NCI-H1048 (cell line): ENCODE data around the gene FAM237B.
A peak's percentile ranks its signal among the peaks of the same experiment; 100 is the strongest.
"Not testable (repeated sequence)": the region's sequence is repeated elsewhere in the genome, so short reads cannot be mapped to it uniquely, and the experiment has no call there.

Experiments used
- DNase-seq: peaks from one replicate; lab custom pipeline; 2025; lab: John Stamatoyannopoulos, UW

FAM237B gene

DNA sequence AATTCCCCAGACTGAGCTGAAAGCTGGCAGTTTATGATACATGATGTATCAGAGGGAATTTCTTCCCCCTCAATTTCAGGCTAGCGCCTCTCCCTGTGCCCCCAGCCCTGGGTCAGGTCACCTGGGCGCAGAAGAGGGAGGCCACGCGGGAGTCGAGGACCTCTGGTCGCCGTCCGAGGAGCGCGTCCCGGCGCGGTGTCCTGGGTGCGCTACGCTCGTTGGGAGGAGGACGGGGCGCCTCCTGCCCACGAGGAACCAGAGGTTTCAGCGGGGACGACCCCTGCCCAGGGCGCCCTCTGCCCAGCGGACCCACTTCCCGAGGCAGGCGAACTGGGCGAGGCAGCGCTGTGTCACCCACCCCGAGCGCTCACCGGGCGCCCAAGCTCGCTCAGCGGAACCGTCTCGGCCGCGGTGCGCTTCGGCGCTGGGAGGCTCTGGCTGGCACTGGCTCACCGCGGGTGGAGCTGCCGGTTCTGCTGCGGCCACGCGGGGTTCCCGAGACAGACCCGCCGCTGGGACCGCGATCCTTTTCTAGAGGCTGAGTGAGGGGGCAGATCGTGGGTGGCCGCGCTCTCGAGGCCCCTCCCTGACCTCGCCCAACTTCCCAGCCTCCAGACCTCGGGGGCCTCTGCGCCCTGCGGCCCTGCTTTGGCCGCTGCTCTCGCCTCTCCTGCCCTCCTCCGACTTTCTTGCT, at the start of gene FAM237B:
Gene FAM237B (minus strand): TSS at position 504 of the 694 bp plus-strand sequence. CDS start 1,556 bp downstream, outside the sequence.
- DNase-seq: no peak

DNA sequence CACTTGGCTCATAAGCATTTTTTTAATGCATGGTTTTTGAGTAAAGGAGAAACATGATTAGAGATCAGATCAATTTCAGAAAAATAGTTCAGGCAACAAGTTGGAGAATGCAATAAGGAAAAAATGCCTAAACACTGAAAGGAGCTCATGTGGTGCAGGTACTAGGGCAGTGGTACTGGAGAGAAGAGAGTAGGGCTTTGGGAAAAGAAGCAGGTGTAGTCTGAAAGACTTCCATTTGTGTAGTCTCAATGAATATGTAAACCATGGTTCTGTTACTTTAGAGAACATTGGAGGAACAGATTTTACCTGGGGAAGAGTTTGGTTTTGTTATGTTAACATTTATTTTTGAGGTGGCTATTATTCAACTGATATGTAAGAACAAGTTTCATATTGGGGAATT, 30.9 kb upstream of the FAM237B start:
- no peak for DNase-seq

DNA sequence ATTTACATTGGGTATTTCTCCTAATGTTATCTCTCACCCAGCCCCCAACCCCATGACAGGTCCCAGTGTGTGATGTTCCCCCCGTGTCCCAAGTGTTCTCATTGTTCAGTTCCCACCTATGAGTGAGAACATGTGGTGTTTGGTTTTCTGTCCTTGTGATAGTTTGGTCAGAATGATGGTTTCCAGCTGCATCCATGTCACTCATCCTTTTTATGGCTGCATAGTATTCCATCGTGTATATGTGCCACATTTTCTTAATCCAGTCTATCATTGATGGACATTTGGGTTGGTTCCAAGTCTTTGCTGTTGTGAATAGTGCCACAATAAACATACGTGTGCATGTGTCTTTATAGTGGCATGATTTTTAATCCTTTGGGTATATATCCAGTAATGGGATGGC, 28.9 kb upstream of the FAM237B start:
- DNase-seq: not testable (repeated sequence)

DNA sequence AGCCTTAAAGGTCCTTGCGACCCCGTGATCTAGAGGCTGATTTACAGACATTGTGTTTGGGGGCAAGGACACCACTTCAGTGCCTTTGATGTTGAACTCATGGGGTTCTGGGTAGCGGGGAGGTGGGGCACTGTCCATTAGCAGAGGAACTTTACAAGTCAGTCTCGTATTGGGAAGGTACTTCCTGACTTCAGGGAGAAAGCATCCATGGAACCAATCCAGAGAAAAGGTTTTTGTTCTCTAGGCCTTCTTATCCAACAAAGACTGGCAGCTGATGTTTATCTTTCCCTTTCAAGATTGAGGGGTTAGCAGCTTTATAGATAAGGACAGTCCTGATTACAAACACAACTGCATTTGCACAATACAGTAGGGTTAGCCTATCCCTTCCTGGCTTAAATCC, 28.2 kb upstream of the FAM237B start:
- DNase-seq: no peak

DNA sequence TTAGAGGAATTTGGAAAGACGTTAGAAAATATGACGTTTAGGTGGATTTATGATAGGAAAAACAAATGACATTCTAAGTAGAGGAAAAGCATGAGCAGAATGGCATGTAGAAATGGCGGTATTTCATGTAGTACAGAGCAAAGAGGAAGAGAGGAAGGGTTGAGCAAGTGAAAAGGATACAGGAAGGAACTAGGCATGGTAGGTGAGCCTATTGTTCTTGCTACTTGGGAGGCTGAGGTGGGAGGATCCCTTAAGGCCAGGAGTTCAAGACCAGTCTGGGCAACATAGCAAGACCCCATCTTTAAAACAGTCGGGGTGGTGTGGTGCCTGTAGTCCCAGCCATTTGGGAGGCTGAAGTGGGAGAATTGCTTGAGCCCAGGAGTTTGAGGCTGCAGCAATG, 26.7 kb upstream of the FAM237B start:
- DNase-seq: no peak

DNA sequence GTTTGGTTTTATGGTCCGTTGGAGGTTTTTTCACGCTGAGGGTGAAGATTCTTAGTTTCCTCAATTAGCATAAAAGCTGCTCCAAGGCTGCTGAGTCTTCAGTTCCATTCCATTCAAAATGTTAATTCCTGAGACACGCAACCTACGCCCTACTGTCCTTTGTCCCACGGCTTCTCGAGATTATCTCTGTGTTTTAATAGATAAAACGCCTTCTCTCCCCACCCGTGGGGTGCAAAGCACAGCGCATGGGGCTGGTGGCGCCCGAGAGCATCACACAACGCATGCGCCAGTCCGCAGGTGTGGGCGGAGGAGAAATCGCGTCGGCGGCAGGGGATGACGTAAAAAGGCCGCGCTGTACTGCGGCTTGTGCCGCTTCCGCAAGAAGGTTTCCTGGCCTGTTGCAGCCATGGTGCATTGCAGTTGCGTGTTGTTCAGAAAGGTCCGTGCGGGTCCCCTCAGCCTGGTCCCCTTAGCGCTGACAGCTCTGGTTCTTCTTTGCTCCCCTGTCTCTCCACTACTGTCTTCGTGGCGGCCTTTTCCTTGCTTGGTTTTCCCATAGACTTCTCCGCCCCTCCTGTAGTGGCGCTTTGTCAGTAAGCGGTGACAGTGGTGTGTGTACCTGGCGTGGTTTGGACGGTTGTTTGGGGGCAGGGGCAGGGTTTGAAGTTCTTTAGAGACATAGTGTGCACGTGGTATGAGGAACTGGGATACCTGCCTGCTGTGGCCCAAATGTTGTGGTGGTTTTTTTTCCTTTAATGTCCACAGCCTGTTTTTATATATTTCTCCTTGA, 25.4 kb upstream of the FAM237B start, which contains the start of gene GTPBP10:
Gene GTPBP10 (plus strand): TSS at position 381 of the 790 bp plus-strand sequence. CDS start 26 bp downstream, at position 407.
- DNase-seq: peak; percentile 82

DNA sequence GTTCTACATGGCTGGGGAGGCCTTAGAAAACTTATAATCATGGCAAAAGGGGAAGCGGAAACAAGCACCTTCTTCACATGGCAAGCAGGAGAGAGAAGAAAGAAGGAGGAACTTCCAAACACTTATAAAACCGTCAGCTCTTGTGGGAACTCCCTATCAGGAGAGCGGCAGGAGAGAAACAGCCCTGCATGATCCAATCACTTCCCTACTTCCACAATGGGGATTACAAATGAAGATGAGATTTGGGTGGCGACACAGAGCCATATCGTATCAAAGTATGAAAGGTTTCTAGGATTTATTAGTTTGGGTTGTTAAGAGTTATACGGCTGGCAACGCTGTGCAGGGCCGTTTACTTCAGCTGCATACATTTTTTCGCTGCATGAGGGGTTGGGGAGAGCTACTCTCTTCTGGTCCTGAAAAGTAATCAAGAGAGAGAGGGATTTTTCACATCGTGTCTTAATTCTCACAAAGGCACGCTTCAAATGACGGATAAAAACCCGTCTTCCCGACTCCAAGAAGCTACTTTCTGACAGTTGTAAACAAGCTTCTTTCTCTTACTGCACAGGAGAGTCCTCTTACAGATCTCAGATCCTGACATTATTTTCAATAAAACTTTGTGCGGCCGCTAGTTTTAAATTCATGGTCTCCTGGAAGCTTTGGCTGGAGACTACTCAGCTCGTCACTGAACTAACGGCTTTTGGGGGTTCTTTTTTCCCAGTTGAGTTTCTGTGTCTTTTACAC, 24.7 kb upstream of the FAM237B start:
- no peak for DNase-seq

DNA sequence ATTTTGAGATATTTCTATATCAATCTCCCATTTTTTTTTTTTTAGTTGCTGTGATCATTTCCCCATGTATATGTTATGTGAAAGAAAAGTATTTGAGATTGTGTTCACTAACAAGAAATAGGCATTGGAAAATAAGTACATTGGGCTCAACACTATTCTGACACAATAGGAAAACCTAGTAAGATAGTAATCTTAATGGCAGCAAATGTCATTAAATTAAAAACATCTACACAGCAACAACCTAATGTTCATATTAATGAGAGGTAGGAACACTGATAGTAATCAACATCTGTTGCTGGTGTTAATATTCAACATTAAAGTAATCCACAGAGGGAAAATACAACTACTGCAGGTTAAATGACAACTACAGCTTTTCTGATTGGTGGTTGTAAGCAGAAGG, 23.9 kb upstream of the FAM237B start:
- DNase-seq: no peak

DNA sequence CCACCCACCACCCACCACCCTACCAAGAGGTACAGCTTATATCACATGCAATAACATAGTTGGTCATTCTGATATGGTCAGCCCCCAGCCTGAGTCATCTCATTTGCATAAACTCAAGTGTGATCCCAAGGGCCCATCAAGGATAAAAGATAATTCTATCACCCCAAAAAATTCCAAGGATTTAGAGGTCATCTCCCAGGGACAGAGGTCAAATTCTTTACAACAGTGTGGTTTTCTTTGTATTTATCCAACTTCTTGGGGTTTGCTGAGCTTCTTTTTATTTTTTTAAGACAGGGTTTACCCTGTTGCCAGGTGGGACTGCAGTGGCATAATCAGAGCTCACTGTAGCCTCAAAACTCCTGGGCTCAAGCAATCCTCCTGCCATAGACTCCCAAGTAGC, 16.0 kb upstream of the FAM237B start:
- no peak for DNase-seq

DNA sequence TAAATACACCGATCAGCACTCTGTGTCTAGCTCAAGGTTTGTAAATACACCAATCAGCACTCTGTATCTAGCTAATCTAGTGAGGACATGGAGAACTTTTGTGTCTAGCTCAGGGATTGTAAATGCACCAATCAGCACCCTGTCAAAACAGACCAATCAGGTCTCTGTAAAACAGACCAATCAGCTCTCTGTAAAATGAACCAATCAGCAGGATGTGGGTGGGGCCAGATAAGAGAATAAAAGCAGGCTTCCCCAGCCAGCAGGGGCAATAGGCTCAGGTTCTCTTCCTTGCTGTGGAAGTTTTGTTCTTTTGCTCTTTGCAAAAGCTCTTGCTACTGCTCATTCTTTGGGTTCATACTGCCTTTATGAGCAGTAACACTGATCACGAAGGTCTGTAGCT, 13.8 kb upstream of the FAM237B start:
- not testable (repeated sequence) for DNase-seq

DNA sequence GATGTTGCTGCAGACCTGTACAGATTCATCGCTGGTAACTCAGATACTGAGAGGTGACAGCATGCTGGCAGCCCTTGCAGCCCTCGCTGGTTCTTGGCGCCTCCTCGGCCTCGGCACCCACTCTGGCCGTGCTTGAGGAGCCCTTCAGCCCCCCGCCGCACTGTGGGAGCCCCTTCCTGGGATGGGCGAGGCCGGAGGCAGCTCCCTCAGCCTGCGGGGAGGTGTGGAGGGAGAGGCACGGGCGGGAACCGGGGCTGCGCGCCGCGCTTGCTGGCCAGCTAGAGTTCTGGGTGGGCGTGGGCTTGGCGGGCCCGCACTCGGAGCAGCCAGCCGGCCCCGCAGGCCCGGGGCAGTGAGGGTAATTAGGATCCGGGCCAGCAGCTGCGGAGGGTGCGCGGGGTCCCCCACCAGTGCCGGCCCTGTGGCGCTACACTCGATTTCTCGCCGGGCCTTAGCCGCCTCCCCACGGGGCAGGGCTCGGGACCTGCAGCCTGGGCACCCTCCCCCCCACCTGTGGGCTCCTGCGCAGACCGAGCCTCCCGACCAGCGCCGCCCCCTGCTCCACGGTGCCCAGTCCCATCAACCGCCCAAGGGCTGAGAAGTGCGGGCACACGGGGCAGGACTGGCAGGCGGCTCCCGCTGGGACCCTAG, 13.2 kb upstream of the FAM237B start:
- no peak for DNase-seq

DNA sequence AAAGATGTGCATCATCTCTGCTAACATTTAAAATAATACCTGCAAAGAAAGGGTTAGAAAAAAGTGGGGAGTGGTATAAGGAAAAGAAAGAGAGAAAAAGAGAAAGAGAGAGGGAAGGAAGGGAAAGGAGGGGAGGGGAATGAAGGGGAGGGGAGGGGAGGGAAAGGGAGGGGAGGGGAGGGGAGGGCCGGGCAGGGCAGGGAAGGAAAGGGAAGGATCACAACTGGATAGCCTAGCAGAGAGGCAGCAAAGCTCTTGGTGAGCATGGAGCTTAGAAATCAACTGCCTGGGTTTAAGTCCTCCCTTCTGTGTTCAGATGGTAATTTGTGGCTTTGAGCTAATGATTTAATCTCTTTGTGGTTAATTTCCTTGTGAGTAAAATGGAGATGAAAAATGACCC, 5.4 kb upstream of the FAM237B start:
- no peak for DNase-seq

DNA sequence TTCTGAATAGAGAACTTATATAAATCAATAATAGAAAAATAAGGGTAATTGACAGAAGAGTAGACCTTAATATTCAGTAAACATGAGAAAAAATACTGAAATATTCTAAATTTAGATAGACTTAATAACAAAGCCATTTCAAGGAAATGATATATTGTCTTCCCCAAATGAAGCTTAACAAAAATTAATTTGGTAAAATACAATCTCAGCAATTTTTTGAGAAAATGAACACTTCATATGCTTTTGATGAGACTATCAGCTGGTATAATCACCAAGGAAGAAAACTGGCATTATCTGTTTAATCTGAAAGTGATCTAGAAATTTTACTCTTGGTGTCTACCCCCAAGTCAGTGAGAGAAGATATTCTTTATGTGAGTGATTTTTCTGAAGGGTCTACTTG, 1.7 kb upstream of the FAM237B start:
- DNase-seq: no peak

DNA sequence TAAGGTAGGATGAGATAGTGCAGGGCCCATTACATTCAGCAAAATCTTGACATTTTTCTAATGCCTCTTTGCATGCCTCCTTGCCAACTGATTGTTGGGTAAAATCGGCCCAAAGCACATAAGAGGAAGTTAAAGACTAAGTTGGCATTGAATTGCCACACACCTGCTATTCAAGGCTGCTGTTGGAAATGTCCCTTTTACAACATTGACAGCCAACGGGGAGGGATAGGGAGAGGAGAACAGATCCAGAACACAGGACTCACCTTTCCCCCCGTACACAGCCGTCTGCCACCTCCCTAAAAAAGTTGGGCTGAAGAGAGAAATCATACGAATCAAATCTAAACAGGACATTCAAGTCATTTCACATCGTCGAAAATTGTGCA, 695 bp downstream of the FAM237B start:
- no peak for DNase-seq

DNA sequence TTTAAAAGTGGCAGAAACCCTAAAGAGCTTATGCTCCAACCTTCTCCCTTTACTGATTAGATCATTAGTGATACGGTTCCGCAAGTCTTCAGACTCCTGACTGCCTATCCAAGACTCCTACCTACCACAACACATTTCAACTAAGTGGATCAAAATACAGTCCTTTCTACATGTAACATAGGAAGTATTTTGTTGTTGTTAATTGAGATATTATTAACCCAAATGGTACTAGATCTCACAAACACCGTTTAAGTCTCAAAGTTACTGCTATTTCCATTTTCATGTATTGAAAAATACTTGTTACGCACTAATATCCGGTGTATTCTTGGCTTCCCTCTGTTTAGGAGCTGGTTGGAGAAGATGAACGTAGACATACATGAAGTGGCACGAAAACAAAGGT, 1.1 kb downstream of the FAM237B start:
- DNase-seq: no peak

DNA sequence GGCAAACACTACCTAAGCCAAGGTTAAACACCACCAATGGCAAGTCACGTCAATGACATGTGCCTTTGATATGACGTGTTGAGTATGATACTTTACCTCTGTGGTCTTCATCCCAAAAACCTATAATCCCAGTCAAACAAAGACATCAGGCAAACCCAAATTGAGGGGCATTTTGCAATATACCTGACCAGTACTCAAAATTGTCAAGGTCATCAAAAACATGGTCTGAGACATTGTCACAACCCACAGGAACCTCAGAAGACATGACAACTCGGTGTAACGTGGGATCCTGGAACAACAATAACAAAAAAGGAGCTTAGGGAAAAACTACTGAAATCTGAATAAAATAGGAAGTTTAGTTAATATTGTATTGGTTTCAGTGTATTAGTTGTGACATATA, 7.2 kb downstream of the FAM237B start:
- no peak for DNase-seq

DNA sequence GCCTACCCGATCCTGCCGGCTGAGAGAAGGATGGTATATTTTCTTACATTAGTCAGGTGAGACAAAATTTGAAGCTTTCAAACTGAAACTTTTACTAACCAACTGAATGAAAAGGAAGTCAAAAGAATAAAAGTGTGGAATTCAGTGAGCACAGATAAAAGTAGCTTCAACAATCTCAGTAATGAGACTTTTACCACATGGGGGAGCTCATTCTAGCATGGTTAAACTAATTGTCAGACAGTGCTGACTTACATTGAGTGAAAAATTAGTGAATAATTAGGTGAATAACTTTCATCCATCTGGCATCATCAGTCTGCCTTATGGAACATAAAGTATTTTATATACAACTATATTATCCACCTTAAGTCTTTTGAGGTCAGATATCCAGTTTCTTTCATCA, 8.4 kb downstream of the FAM237B start:
- DNase-seq: no peak

DNA sequence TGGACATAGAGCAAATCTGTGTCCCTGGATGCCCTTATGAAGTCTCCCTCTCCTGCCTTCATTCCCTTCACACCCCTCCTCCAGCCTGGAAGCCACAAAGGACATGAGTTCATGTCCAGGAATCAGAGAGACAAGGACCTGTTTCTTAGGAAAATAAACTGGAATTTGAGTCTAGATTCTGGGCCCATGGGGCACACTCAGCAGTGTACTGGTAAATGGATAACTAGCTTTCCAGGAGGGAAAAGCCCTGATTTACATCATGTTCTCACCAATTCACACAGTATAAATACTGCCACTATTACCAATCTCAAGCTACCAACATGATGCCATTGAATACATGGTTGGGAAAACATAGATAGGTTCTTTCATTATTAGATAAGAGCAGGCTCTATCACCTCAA, 9.9 kb downstream of the FAM237B start:
- DNase-seq: no peak

DNA sequence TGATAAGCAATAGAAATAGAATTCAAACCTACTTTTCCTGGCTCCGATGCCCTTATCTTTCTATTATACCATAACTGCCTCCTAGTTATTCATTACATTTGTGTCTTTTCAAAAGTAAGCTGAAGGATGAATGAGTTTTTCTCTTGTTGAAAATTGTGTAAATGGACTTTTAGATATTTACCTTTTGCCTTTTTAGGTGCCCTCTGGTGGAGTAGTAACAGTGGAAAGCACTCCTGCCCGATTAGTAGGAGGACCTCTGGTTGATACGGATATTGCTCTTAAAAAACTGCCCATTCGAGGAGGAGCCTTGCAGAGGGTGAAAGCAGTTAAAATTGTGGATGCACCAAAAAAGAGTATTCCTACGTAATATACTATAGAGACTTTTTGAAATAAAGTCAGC, 11.2 kb downstream of the FAM237B start:
- DNase-seq: no peak

DNA sequence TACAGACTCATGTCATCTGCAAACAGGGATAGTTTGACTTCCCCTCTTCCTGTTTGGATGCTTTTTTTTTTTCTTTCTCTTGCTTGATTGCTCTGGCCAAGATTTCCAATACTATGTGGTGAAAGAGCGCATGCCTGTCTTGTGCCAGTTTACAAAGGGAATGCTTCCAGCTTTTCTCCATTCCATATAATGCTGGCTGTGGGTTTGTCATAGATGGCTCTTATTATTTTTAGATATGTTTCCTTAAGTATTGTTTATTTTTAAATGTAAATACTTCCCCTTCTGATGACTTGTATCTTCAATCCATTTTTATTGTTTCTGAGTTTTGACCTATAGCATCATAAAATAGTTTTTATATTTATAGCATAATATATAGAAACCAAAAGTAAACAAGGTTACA, 17.9 kb downstream of the FAM237B start:
- DNase-seq: no peak

DNA sequence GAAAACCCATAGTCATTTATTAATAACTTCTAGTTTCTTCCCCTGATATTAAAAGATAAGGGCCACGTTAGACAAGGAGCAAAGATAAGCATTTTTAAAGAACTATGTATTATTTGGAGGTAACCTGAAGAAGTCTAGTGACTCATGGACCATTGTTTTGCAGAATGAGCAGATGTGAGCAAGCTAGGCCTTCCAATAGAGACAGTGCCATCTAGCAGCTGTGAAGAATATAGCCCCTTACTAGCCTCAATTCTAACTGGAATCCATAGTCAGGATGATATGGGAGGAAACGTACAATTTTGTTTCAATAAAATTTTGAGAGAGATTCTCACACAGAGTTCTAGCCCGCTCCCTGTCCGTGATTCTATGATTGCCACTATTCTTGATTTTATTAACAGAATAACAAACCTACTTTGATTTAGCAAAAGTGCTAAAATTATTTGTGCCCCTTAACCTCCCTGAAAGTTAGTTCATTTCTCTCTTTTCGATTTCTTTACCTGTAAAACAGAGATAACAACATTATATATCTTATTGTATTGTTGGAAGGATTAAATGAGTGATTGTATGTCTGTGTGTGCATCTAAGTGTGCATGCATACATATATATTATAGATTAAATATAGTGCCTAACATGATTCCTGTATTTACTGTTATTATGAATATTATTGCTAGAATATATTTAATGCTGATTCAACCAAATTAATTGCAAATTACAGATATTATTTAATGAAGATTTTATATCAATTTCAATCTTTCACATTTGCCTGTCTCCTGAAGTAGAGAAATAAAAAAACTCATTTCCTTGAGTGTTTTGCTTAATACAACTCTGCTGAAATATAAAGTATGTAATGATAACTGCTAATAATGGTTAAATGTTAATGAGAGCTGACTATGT, 22.7 kb downstream of the FAM237B start:
- DNase-seq: no peak
